Adrenal gland (tissue), 12 donors: ENCODE results near the gene PML. TPM values are rescaled to one million over a fixed set of nuclear protein-coding genes. Genes with fewer than 3 reads are reported as not detected.

Experiments
- DNase-seq, 7 donors: peaks; one replicate each; pipeline ENCODE4 v3.0.0-alpha.2; 2019 to 2020
- H3K27ac ChIP-seq, 5 donors: fragments of 200-600 bp; sonication (generic) in 4 of 5; 1 replicate in 3 of 5; 2 replicates in 2 of 5; pipeline versions ENCODE4 v1.5.1 to v1.8.0; 2016 to 2020; ENCODE audit warnings: mild to moderate bottlenecking in 1 of 5
- H3K27me3 ChIP-seq: fragments of 200-600 bp; 2 replicates; pipeline ENCODE4 v1.8.0; 2021
- H3K36me3 ChIP-seq, 2 donors: fragments of 200-600 bp; replicated peaks in 1 of 2; 1 replicate in 1 of 2; 2 replicates in 1 of 2; pipeline versions ENCODE4 v1.5.1 to v1.8.0; 2018 to 2022
- H3K4me1 ChIP-seq, 2 donors: fragments of 200-600 bp; replicated peaks in 1 of 2; 1 replicate in 1 of 2; 2 replicates in 1 of 2; pipeline versions ENCODE4 v1.5.1 to v1.8.0; 2018 to 2021
- H3K4me3 ChIP-seq, 4 donors: fragments of 200-600 bp; sonication (generic) in 3 of 4; one replicate each; pipeline ENCODE4 v1.5.1; 2016 to 2018
- H3K9me3 ChIP-seq, 3 donors: fragments of 200-600 bp; sonication (generic) in 1 of 3; replicated peaks in 1 of 3; 1 replicate in 2 of 3; 2 replicates in 1 of 3; pipeline versions ENCODE4 v1.5.1 to v1.8.0; 2016 to 2021
- POLR2A ChIP-seq, 2 donors: fragments of 450-650 bp; IDR thresholded peaks; one replicate each; pipeline ENCODE4 v1.6.1; 2017; ENCODE audit warnings: antibody characterized with exemption in 2 of 2, mild to moderate bottlenecking in 2 of 2, moderate library complexity in 1 of 2
- WGBS, 4 donors: extraction: QIAGEN DNeasy Blood & Tissue Kit in 2 of 4; methylation state at CpG; one replicate each; pipeline versions ENCODE4 v1.1.5 to v1.1.7; 2013 to 2017; 5-methylcytosine and 5-hydroxymethylcytosine counted together
- intact Hi-C, 2 donors: fragments of 100-400 bp; cut with DNase I; formaldehyde crosslinking; loops; one replicate each; pipeline versions ENCODE4 v1.14.1 to v1.15.0; 2022 to 2023
- polyA plus RNA-seq, 3 donors: library from polyadenylated mRNA; stranded (reverse); fragments of 200-250 nt in 2 of 3; fragments of 350-450 nt in 1 of 3; fragmentation: Illumina TruSeq in 1 of 3; extraction: RNeasy Lipid Tissue Mini Kit (QIAGEN cat#74804) in 1 of 3; gene quantifications; one replicate each; pipeline ENCODE4 v1.2.3, GENCODE V29; 2013 to 2014
- total RNA-seq, 9 donors: library from RNA; depleted of rRNA in 4 of 9; stranded (reverse); fragments of >200 nt in 4 of 9; fragments of 120-200 nt in 1 of 9; fragmentation: NEBNext Ultra II Directional in 1 of 9; extraction: Animal tissue kit (Norgen Biotek cat#: 25700) in 1 of 9; gene quantifications; one replicate each; pipeline versions ENCODE4 v1.1.0 to v1.2.4, GENCODE V29; 2013 to 2023
- TF ChIP-seq, protein P1 (sequence below), 6 experiments: fragments of 450-650 bp in 4 of 6; fragments of 200-600 bp in 2 of 6; sonication (generic) in 1 of 6; IDR thresholded peaks; 1 replicate in 5 of 6; 2 replicates in 1 of 6; pipeline versions ENCODE4 v1.5.1 to v1.8.0; 2016 to 2021; ENCODE audit warnings: antibody characterized with exemption in 6 of 6, mild to moderate bottlenecking in 2 of 6, moderate library complexity in 1 of 6
- donor health status: healthy with polysubstance abuse.
- donor health status: Bipolar disorder and iron deficiency.
- donor health status: DM: yes; HTN: yes; CAD: no.
- donor health status: DM: no; HTN: no; CAD: no.
- donor health status: DM: no; HTN: no; CAD: no.
- donor health status: DM: yes; HTN: yes; CAD: no.

The PML gene
- total and polyA plus RNA-seq, 12 donors = 7.0 to 103 (median 58.7) TPM

DNA sequence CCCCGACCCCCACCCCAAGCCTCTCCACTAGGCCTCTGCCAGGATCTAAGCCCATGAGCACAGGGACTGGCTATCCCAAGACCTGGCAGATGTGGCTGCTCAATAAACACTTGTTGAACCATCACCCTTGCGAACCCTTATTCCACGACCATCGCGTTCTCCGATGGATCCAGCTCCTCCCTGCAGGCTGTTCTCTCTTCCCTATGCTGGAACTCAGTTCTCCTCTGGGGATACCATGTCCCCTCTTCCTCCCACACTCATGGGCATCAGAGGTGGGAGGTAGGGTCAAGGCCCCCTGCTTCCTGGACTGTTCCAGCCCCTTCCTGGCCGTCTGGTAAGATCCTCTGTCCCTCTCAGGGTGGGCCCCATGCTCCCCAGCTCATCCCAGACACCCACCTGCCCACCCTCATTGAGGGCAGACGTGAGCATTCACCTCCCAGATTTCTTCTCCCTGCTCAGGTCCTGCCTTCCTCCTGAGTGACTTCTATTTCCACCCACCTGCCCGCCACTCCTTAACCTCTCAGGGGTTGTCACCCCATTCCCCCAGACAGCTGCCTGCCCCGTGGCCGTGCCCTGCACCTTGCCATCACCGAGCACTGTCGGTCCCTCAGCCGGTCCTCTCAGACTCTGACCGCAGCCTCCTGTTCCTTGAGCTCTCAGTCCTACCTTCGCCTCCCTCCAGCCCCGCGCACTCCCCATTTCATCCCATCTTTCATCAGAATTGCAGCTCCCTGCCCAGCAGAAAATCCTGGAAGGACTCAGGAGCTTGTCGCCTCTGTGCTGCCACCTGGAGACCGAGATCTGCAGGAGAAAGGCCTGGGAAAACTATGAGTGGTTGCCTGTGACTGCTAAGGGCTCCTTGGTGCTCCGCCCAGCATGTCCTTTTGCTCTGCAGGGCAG is 42.0 kb downstream of the PML start:
- intact Hi-C loops = loop anchor here (2.0 to 5.0 kb wide), 2 partner anchors 64 kb away; no protein-coding TSS in a partner anchor
- peaks cover 0 to 8% of the 10 kb centered on the region in 2 donors for H3K4me1 ChIP-seq
- H3K36me3 ChIP-seq = peaks cover 0 to 38% of the 10 kb centered on the region in 2 donors
- H3K27me3 ChIP-seq = no peaks in the 10 kb centered on the region
- TF ChIP-seq, protein P1, sequence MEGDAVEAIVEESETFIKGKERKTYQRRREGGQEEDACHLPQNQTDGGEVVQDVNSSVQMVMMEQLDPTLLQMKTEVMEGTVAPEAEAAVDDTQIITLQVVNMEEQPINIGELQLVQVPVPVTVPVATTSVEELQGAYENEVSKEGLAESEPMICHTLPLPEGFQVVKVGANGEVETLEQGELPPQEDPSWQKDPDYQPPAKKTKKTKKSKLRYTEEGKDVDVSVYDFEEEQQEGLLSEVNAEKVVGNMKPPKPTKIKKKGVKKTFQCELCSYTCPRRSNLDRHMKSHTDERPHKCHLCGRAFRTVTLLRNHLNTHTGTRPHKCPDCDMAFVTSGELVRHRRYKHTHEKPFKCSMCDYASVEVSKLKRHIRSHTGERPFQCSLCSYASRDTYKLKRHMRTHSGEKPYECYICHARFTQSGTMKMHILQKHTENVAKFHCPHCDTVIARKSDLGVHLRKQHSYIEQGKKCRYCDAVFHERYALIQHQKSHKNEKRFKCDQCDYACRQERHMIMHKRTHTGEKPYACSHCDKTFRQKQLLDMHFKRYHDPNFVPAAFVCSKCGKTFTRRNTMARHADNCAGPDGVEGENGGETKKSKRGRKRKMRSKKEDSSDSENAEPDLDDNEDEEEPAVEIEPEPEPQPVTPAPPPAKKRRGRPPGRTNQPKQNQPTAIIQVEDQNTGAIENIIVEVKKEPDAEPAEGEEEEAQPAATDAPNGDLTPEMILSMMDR (IDR thresholded peaks at IDR 0.05) = peak; percentile 32 to 64 (median 51)
- TF ChIP-seq POLR2A (IDR thresholded peaks at IDR 0.05) = no peak
- DNase-seq = peak; percentile 53 to 84 (median 71)
- H3K27ac ChIP-seq = peak overlapping the region in 1 of 5 donors; percentile 30
- no peaks in the 10 kb centered on the region for H3K9me3 ChIP-seq
- 67 to 75% (median 72%) methylated on average over 18 to 21 of the region's 21 CpGs for WGBS, 4 donors
- no peak overlapping the region for H3K4me3 ChIP-seq

DNA sequence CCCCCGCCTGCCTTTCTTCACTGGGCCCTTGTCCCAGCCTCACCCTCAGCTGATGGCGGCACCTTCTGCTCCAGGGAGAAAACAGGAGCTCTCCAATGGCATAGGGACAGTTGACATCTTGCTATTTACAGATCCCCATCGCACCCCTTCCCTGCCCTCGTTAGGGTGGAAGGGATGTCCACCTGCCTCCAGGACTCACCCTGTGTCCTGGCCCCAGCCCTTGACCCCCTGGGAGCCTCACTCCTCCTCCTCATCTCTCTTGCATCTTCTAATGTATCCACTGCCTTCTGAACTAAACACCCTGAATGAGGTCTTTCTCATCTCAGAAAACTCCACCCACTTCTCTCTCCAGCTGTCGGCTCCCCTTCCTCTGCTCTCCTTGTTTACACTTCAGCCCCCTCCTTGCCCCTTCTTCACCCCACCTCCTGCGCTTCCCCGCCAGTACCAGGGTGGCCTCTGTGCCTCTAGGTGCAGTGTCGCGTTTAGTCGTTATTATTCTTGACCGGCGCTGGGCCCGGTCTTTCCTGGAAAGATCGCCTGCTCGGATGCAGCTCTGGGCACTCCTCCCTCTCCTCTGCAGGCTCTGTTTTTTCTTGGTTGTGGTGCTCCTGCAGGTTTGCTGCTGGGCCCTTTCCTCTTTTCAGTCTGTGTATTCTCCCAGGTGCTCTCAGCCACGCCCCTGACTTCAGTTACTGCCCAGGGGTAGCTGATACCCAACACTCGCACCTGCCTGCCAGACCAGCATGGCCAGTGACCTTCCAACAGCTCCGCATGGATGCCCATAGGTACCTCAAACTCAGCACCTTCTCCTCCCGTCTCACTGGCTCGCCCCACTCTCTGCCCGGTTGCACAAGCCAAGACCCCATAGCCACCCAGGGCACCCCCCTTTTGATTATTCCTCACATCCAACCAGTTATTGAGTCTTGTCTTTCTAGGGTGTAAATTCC is 42.9 kb downstream of the PML start:
- Histone ChIP-seq H3K4me3 (no peak overlapping the region), H3K4me1 (peaks cover 0 to 8% of the 10 kb centered on the region in 2 donors), H3K27ac (peak overlapping the region in 1 of 5 donors; percentile 30), H3K27me3 (no peaks in the 10 kb centered on the region), H3K9me3 (no peaks in the 10 kb centered on the region), H3K36me3 (peaks cover 0 to 38% of the 10 kb centered on the region in 2 donors)
- TF ChIP-seq POLR2A (IDR thresholded peaks at IDR 0.05) = no peak
- TF ChIP-seq, protein P1 (IDR thresholded peaks at IDR 0.05) = peak in 1 of 6 experiments; percentile 12
- WGBS, 4 donors = 78 to 88% (median 83%) methylated on average over 19 to 21 of the region's 21 CpGs
- intact Hi-C loops = loop anchor here (2.0 to 5.0 kb wide), 2 partner anchors 65 kb away; no protein-coding TSS in a partner anchor
- DNase-seq = peak in 1 of 7 donors; percentile 46

DNA sequence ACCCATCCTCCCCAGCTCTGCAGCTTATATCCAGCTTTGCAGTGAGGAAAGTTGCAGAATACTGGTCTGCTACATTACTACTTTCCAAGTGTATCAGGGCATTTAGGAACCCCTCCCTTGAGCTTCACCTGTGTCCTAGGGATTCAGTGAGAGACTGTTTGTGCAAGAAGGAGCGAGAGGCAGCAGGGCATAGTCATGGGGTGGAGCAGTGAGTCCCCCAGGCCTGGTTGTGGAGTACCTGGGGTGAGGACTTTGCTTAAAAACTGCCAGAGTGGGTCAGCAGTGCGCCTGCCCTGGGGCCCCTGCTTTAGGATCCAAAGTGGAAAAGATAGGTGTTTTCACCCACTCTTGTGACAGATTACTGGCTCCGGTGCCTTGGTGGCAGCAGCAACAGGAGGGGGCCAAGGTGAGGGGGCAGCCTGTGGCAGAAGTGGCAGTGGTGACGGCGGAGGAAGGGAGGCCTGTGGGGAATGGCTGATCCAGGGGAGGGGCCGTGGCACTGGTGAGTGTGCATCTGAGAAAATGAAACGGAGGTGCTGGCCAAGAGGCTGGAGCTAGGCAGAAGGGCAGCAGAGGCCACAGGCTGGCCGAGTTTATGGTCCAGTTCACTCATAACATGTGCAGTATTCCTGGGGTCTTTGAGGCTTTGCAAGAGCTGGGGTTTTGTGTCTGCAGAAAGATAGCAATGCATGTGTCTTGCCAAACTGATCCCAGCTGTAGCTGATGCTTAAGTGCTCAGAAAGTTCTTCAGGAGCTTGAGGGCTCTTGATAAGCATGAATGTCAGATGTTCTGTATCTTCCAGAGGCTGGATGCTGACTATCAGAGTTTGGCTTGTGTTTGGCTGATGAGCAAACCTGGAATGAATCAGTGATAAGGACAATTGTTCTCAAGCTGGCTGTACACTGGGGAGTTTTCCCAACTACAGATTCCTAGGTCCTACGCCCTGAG is 44.5 kb downstream of the PML start:
- Histone ChIP-seq H3K4me1 (peaks cover 0 to 8% of the 10 kb centered on the region in 2 donors), H3K36me3 (peaks cover 0 to 24% of the 10 kb centered on the region in 2 donors), H3K27me3 (no peaks in the 10 kb centered on the region), H3K27ac (peak overlapping the region in 2 of 5 donors; percentile 52 to 82), H3K4me3 (no peak overlapping the region), H3K9me3 (no peaks in the 10 kb centered on the region)
- intact Hi-C loops = loop anchor here in 1 of 2 donors (5.0 kb wide), 1 partner anchor 67 kb away; no protein-coding TSS in a partner anchor
- DNase-seq = no peak
- TF ChIP-seq, protein P1 (IDR thresholded peaks at IDR 0.05) = no peak
- TF ChIP-seq POLR2A (IDR thresholded peaks at IDR 0.05) = no peak
- WGBS, 4 donors = 61 to 82% (median 69%) methylated on average over 8 to 9 of the region's 9 CpGs
